Transverse colon (tissue), 4 donors: ENCODE measurements around the gene MMP24OS. TPM values are rescaled to one million over a fixed set of nuclear protein-coding genes. Genes with fewer than 3 reads are reported as not detected.
"Not testable (repeated sequence)": the region's sequence is repeated elsewhere in the genome, so short reads cannot be mapped to it uniquely, and the experiment has no call there.

Experiments used
- DNase-seq: peaks from one replicate; pipeline ENCODE4 v3.0.0-alpha.2; 2019
- H3K27ac ChIP-seq, 4 donors: fragments of 200-600 bp; sonication (generic); 2 replicates each; pipeline ENCODE4 v1.5.1; 2016 to 2018; ENCODE audit warnings: inconsistent platforms in 4 of 4
- H3K27me3 ChIP-seq: fragments of 200-600 bp; sonication (generic); 2 replicates; pipeline ENCODE4 v1.5.1; 2017; ENCODE audit warnings: inconsistent platforms
- H3K36me3 ChIP-seq, 4 donors: fragments of 200-600 bp; sonication (generic); 2 replicates each; pipeline ENCODE4 v1.5.1; 2017 to 2019; ENCODE audit warnings: inconsistent platforms in 4 of 4
- H3K4me1 ChIP-seq, 4 donors: fragments of 200-600 bp; sonication (generic); 2 replicates each; pipeline ENCODE4 v1.5.1; 2017 to 2020; ENCODE audit warnings: inconsistent platforms in 4 of 4
- H3K4me3 ChIP-seq, 4 donors: fragments of 200-600 bp; sonication (generic); 1 replicate in 1 of 4; 2 replicates in 3 of 4; pipeline versions ENCODE4 v1.5.1 to v1.6.1; 2017 to 2019; ENCODE audit warnings: inconsistent platforms in 4 of 4
- H3K9me3 ChIP-seq, 2 donors: fragments of 200-600 bp; sonication (generic); 2 replicates each; pipeline ENCODE4 v1.5.1; 2017 to 2019; ENCODE audit warnings: inconsistent platforms in 2 of 2
- CTCF ChIP-seq, 5 experiments: fragments of 200-600 bp in 3 of 5; fragments of 450-650 bp in 2 of 5; sonication (generic) in 3 of 5; IDR thresholded peaks; 1 replicate in 2 of 5; 2 replicates in 3 of 5; pipeline ENCODE4 v1.5.1; 2016 to 2017; ENCODE audit warnings: antibody characterized with exemption in 5 of 5, inconsistent platforms in 3 of 5, mild to moderate bottlenecking in 2 of 5, moderate library complexity in 1 of 5
- EP300 ChIP-seq: sonication (generic); formaldehyde crosslinking; IDR thresholded peaks from one replicate; pipeline ENCODE4 v1.6.1; 2017; ENCODE audit warnings: antibody characterized with exemption, low read depth
- POLR2A ChIP-seq: fragments of 450-650 bp; IDR thresholded peaks from one replicate; pipeline ENCODE4 v1.6.1; 2016; ENCODE audit warnings: antibody characterized with exemption, mild to moderate bottlenecking, moderate library complexity
- POLR2AphosphoS5 ChIP-seq, 3 donors: sonication (generic); formaldehyde crosslinking; IDR thresholded peaks; one replicate each; pipeline ENCODE4 v1.6.1; 2016; ENCODE audit warnings: antibody characterized with exemption in 3 of 3
- WGBS, 2 donors: methylation state at CpG; one replicate each; pipeline ENCODE4 v1.1.5; 2018; ENCODE audit warnings: low coverage in 1 of 2; 5-methylcytosine and 5-hydroxymethylcytosine counted together
- in situ Hi-C, 4 donors: fragments of 200-750 bp; cut with MboI; loops; one replicate each; pipeline versions ENCODE4 v1.15.0 to v1.15.1; 2017; ENCODE audit warnings: low sequenced_read_pairs in 3 of 4, low pct_ligation_motif_present in 1 of 4, low pct_unique_long_range_greater_than_20kb in 1 of 4
- intact Hi-C: fragments of 100-400 bp; cut with DNase I; formaldehyde crosslinking; loops from one replicate; pipeline ENCODE4 v1.15.1; 2023; ENCODE audit warnings: low total_unique reads
- total RNA-seq, 4 donors: library from RNA; depleted of rRNA; stranded (reverse); fragments of >200 nt; gene quantifications; one replicate each; pipeline ENCODE4 v1.1.0, GENCODE V29; 2016

Gene MMP24OS
- total RNA-seq, 4 donors from 2014 or later = 32.4 to 81.1 (median 47.9) TPM

DNA sequence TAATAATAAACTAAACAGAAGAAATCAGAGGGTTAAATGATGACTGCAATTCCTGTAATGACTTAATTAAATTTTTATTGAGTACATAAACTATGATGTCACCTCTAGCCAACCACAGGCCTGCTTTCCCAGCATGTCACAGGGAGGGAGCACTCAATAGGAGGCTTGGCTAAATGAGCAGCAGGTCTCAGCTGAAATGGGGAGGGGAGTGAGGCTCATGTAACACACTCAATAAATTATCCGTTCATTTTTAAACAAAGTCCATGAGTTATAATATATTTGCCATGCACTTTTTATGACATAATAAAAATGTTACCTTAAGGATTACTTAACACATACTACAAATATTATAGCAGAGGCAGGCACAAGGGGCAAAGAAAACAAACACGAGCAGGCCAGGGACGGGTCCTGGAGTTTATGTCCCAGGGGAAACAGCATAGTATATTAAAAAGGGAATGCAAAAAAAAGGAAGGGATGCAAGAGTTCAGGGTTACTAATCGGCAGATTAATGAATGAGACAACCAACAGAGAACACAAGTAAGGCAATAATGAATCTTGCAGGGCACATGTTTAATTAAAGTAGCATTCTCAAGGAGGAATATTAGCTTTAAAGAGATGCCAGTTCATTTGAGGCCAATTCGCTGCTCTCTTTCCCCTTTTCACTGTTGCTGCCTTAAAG lies 41.4 kb upstream of the MMP24OS start:
- H3K27ac ChIP-seq = peak overlapping the region; percentile 80 to 88 (median 83)
- WGBS, 2 donors = 16 to 48% methylated on average over 5 of the region's 5 CpGs
- intact Hi-C loops (no loop called here), in situ Hi-C loops (no loop called here)
- TF ChIP-seq EP300 (no peak), POLR2A (no peak), CTCF (IDR thresholded peaks at IDR 0.05) (no peak), POLR2AphosphoS5 (IDR thresholded peaks at IDR 0.05) (no peak)
- H3K9me3 ChIP-seq = no peaks in the 10 kb centered on the region
- no peak overlapping the region for H3K4me3 ChIP-seq
- H3K36me3 ChIP-seq = no peaks in the 10 kb centered on the region
- H3K27me3 ChIP-seq = no peaks in the 10 kb centered on the region
- DNase-seq = no peak
- peaks cover 20 to 41% (median 32%) of the 10 kb centered on the region in 4 donors for H3K4me1 ChIP-seq

DNA sequence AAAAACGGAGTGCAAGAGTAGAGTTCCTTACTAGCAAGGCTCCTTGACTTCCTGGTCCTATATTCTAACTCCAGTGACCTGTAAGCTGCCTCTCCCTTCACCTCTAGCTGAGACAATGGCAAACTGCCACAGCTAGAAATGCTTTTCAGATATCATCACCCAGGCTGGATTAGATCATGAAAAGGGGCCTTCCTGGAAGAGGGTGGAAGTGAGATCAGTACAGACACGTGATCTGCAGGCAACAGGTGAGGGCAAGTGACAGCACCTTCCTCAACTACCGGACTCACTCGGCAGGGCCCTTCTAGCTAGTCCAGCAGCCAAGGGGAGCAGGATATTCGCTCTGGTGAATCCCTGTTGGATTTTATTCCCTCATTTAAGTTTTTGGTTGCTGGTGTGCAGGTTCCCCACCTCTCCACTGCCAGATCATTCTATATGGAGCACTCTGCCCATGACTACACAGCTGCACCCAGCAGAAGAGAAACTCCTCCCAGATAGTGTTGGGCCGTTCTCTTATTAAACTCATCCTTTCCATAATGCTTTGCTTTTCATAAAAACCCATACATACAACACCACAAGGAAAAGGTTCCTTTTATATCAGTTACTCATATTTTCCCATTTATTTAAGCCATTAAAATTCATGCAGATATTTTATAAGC lies 40.7 kb upstream of the MMP24OS start:
- H3K4me3 ChIP-seq = no peak overlapping the region
- DNase-seq = peak; percentile 67
- in situ Hi-C loops = no loop called here
- intact Hi-C loops = no loop called here
- H3K27ac ChIP-seq = peak overlapping the region; percentile 80 to 88 (median 83)
- H3K4me1 ChIP-seq = peaks cover 20 to 41% (median 32%) of the 10 kb centered on the region in 4 donors
- no peaks in the 10 kb centered on the region for H3K27me3 ChIP-seq
- H3K9me3 ChIP-seq = no peaks in the 10 kb centered on the region
- no peaks in the 10 kb centered on the region for H3K36me3 ChIP-seq
- no peak for TF ChIP-seq EP300
- peak; percentile 65 to 78 (median 70) for TF ChIP-seq POLR2AphosphoS5 (IDR thresholded peaks at IDR 0.05)
- TF ChIP-seq POLR2A = peak; percentile 71
- WGBS, 2 donors = 45 to 47% methylated on average over 2 to 6 of the region's 6 CpGs

GRCh38 chr20:35317416-35318210 lies 39.7 kb upstream of the MMP24OS start:
- in situ Hi-C loops = no loop called here
- no peaks in the 10 kb centered on the region for H3K27me3 ChIP-seq
- H3K4me1 ChIP-seq = peaks cover 20 to 41% (median 32%) of the 10 kb centered on the region in 4 donors
- H3K27ac ChIP-seq = peak overlapping the region; percentile 80 to 88 (median 83)
- no peaks in the 10 kb centered on the region for H3K36me3 ChIP-seq
- H3K4me3 ChIP-seq = no peak overlapping the region
- WGBS, 2 donors = 77 to 90% methylated on average over 4 to 5 of the region's 5 CpGs
- no peak for TF ChIP-seq EP300
- no peak for TF ChIP-seq CTCF (IDR thresholded peaks at IDR 0.05)
- TF ChIP-seq POLR2AphosphoS5 (IDR thresholded peaks at IDR 0.05) = no peak
- no peak for TF ChIP-seq POLR2A
- H3K9me3 ChIP-seq = no peaks in the 10 kb centered on the region
- no peak for DNase-seq
- intact Hi-C loops = no loop called here

DNA sequence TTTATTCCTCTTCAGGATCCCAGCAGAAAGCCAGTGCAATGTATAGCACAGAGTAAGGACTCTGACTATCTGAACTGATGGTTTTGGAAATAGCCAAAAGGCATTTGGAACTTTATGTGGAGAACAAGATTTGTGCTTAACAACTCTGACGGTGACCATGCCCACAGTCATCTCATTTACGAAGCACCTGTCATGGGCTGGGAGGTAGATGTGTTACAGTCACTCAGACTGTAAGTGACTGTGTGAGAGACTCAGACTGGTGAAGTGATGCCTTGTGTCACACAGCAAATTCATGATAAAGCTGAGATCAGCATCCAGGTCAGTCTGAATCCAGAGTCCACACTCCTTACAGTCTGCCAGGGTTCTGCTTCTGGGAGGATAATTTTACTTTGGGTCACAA lies 38.2 kb upstream of the MMP24OS start:
- no peak for DNase-seq
- Histone ChIP-seq H3K9me3 (no peaks in the 10 kb centered on the region), H3K27ac (peak overlapping the region; percentile 4 to 88 (median 83)), H3K4me1 (peaks cover 20 to 41% (median 34%) of the 10 kb centered on the region in 4 donors), H3K4me3 (no peak overlapping the region), H3K36me3 (no peaks in the 10 kb centered on the region), H3K27me3 (no peaks in the 10 kb centered on the region)
- intact Hi-C loops = no loop called here
- no peak for TF ChIP-seq POLR2A
- TF ChIP-seq POLR2AphosphoS5 (IDR thresholded peaks at IDR 0.05) = no peak
- 85% methylated on average over 2 of the region's 2 CpGs; no CpG with 5 or more reads in 1 of the 2 donors for WGBS, 2 donors
- in situ Hi-C loops = no loop called here

GRCh38 chr20:35315632-35316020 lies 37.7 kb upstream of the MMP24OS start:
- Histone ChIP-seq H3K27ac (peak overlapping the region; percentile 4 to 88 (median 83)), H3K4me1 (peaks cover 20 to 41% (median 33%) of the 10 kb centered on the region in 4 donors)
- DNase-seq, H3K36me3 ChIP-seq, in situ Hi-C loops, intact Hi-C loops, H3K4me3 ChIP-seq, H3K9me3 ChIP-seq, H3K27me3 ChIP-seq: not testable (repeated sequence)
- 40 to 95% methylated on average over 1 to 7 of the region's 7 CpGs for WGBS, 2 donors
